ENCODE data around the gene TNRC6C.
A peak's percentile ranks its signal among the peaks of the same experiment; 100 is the strongest.
"Not testable (repeated sequence)": the region's sequence is repeated elsewhere in the genome, so short reads cannot be mapped to it uniquely, and the experiment has no call there.

The TNRC6C gene

DNA sequence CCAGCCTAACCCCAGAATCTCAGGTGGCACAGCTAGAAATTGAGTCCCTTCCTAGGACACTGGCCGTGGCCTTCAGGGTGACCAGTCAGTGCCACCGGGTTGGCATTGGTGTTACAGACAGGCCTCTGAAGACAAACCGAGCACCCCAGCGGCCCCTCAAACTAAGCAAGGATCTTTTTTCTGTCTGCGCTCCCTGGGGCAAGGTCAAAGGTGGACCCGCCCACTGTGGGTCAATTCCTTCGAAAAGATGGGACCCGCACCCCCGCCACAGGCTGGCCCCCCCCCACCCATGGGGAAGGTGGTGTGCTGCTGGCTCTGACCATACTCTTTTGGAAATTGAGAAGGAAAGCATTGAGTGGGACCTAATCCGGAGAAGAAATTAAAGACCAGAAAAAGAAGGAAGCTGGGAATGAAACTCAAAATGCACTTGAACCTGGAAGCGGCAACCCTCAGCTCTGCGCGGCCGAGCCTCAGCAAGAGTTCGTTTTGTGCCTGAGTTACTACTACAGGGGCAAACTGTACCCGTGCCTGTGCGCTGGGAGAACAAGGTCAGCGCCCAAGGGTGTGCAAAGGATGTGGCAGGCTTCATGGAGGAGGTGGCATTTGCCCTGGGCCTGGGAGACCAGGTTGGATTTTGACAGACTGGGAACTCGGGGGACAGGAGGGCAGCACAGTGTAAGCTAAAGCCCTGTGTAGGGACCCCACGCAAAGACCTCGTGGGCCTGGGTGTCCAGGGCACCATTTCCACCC is 149.6 kb downstream of the TNRC6C start:
- no peak for DNase-seq (ENCODE audit: insufficient read length, low spot score)
- FAIRE-seq, result no peak

- peak; percentile 13 for FAIRE-seq
Measured at GRCh38 chr17:78108726-78109488, 150.4 kb downstream of the TNRC6C start.

GRCh38 chr17:78109489-78109761 is 150.9 kb downstream of the TNRC6C start:
- no peak for DNase-seq (ENCODE audit: insufficient read length, low spot score)
- no peak for FAIRE-seq

More at GRCh38 chr17:78108726-78109488, 150.4 kb downstream of the TNRC6C start:
- DNase-seq (ENCODE audit: insufficient read length, low spot score), result no peak

- no peak for FAIRE-seq
- no peak for DNase-seq (ENCODE audit: insufficient read length, low spot score)
Measured at GRCh38 chr17:78110363-78111015, 152.0 kb downstream of the TNRC6C start.

DNA sequence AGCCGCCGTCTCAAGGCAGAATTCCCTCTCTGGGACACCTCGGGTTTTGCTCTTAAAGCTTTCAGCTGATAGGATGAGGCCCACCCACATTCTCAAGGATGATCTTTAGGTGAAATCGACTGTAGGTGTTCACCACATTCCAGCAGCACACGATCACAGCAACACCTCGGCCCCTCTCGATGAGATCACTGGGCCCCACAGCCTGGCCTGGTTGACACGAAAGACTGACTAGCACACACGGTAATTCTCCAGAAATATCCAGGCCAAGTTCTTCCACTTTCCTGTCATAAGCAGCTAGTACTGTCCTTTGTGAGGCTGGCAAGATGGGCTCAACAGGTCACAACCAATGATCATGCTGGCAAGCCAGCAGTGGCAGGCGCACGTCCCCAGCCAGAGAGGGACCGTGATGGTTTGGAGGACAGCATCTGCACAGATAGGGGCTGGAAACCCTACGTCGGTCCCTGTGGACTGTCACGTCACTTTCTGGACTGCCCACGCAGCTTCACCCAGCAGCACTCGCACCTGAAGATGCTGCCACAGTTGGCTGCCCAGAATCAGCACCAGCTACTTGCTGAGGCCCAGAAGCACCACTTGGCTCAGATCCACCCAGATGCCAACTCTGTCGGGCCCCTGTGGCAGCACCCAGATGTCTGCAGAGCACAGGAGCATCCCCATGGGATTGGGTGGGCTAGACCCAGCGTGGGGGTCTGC is 152.7 kb downstream of the TNRC6C start:
- FAIRE-seq (no peak), DNase-seq (ENCODE audit: insufficient read length, low spot score) (no peak)

GRCh38 chr17:78111727-78112517 is 153.4 kb downstream of the TNRC6C start:
- DNase-seq (ENCODE audit: insufficient read length, low spot score) (no peak), FAIRE-seq (no peak)

- FAIRE-seq, result peak; percentile 92
- peak; percentile 93 for DNase-seq (ENCODE audit: insufficient read length, low spot score)
Measured at GRCh38 chr17:78112518-78113471, 154.3 kb downstream of the TNRC6C start.

- DNase-seq (ENCODE audit: insufficient read length, low spot score) (no peak), FAIRE-seq (peak; percentile 20)
Measured at GRCh38 chr17:78113804-78114785, 155.6 kb downstream of the TNRC6C start.

DNA sequence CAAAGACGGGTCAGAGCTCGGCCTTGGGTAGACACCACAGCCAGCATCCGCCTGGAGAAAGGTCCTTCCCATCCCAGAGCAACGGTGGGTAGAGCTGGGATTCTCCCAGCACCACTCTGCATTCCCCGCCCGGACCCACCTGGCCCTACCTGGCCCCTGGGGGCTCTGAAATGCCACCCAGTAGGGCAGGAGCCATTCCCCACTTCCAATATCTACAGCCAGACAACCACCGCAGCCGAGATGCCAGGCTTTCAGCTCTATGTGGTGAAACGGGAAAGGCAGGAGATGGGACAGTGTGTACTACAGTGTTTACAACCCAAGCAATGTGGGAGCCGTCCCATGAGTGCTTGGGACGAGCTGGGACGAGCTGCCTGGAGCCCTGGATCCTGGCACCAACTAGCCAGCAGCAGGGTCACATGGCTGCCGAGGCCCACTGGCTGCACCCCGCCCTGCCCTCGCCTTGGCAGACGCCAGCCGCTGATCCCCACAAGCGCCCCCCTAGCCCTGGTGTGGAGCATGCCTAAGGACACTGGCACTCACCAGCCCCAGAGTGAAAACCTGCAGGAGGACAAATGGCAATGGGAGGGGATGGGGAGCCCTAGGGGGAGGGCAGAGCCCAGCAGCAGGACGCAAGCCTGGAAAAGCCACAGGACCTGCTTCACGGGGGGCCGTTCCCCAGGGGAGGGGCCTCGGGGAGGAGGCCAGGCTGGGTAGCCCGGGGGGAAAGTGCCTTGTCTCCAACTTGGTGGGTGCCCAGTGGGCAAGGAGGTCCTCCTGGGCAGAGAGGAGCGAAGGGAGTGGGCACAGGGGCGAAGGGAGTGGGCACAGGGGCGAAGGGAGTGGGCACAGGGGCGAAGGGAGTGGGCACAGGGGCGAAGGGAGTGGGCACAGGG is 156.6 kb downstream of the TNRC6C start:
- DNase-seq (ENCODE audit: insufficient read length, low spot score) (no peak), FAIRE-seq (no peak)

- FAIRE-seq, result not testable (repeated sequence)
Measured at GRCh38 chr17:78115803-78116202, 157.3 kb downstream of the TNRC6C start.

DNA sequence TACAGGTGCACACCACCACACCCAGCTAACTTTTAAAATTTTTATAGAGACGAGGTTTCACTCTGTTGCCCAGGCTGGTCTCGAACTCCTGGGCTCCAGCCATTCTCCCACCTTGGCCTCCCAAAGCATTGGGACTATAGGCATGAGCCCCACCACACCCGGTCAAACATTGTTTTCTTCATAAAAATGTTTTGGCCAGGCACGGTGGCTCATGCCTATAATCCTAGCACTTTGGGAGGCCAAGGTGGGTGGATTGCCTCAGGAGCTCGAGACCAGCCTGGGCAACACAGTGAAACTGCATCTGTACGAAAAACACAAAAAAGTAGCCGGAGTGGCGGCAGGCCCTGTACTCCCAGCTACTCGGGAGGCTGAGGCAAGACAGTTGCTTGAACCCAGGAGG is 157.9 kb downstream of the TNRC6C start:
- no peak for FAIRE-seq

More at GRCh38 chr17:78115803-78116202, 157.3 kb downstream of the TNRC6C start:
- DNase-seq (ENCODE audit: insufficient read length, low spot score), result not testable (repeated sequence)

GRCh38 chr17:78117027-78117981 is 158.8 kb downstream of the TNRC6C start:
- peak; percentile 51 for FAIRE-seq
- no peak for DNase-seq (ENCODE audit: insufficient read length, low spot score)

More for the DNA sequence above, 157.9 kb downstream of the TNRC6C start:
- DNase-seq (ENCODE audit: insufficient read length, low spot score), result no peak

GRCh38 chr17:78118801-78119241 is 160.3 kb downstream of the TNRC6C start:
- DNase-seq (ENCODE audit: insufficient read length, low spot score), result no peak
- no peak for FAIRE-seq

- no peak for FAIRE-seq
- no peak for DNase-seq (ENCODE audit: insufficient read length, low spot score)
Measured at GRCh38 chr17:78120537-78120936, 162.0 kb downstream of the TNRC6C start.

- DNase-seq (ENCODE audit: insufficient read length, low spot score), result no peak
- peak; percentile 40 for FAIRE-seq
Measured at GRCh38 chr17:78120971-78121800, 162.7 kb downstream of the TNRC6C start.
